ENCODE data around the gene COX7A2.

Gene COX7A2, protein sequence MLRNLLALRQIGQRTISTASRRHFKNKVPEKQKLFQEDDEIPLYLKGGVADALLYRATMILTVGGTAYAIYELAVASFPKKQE

DNA sequence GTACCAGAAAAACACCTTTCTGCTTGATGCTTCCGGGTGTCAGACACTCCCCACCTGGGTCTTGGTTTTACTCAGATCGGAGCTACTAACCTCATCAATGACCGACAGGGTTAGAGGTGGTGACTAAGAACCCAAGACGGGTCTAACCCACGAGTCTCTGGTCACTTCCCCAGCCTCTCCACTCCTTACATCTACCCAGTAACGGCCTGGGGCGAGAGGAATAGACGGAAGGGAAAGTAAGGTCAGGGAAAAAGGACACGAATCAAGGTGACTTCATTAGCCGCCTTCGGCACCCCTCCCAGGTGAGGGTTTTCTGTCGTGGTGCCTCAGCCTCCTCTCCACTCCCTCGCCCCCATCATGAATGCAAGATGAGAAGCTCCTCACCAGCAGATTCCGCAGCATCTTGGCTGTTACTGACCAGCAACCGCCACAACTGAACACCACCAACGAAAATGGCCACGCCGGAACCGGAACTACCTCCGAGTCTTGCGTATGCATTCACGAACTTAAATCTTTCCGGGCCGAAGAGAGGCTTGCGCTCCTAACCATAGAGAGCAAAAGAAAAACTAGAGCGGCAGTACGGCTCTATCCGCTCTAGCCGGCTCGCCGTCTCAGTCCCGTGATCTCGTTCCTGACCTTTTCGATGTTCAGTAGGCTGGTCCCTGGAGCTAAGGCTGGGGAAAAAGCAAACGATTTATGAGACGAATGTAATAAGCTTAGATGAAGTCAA lies at the start of gene COX7A2:
COX7A2 (minus strand) TSS at position 469 of the 730 bp plus-strand sequence; CDS start at position 402, 67 bp downstream.
- DNase-seq: peak; percentile 94

DNA sequence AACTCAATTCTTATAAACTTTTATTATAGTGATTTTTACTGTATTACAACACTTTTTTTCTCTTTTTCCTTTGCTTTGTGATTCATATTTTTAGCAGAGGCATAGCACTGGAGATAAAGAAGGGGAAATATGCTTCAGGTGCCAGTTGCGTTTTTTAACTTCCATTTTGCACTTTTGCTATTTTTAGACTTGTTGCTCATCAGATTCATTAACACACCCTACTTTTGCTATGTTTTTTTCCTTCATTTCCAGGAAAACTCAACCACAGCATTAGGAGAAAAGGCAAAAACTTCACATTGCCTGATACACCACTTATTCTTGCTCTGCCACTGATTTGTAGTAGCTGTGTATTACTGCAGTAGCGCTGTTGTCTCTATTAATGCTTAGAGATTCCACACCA lies 49.0 kb upstream of the COX7A2 start:
- no peak for DNase-seq

DNA sequence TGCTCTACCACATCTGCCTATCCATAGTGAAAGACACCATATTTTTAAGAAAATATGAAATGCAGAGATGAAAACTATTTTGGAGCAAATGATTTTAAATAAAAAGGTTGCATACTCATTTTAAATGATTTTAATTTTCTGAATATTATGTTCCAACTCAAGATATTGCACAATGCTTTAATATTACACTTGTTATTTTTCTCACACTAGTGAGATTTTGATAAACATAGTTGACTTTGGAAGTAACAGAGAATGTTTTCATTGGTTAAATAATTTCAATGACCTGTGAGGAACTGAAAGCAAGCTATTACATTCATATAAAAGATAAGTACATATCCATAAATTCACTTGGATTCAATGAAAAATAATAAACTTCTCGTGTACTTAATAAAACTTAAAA lies 48.1 kb upstream of the COX7A2 start:
- DNase-seq: no peak

DNA sequence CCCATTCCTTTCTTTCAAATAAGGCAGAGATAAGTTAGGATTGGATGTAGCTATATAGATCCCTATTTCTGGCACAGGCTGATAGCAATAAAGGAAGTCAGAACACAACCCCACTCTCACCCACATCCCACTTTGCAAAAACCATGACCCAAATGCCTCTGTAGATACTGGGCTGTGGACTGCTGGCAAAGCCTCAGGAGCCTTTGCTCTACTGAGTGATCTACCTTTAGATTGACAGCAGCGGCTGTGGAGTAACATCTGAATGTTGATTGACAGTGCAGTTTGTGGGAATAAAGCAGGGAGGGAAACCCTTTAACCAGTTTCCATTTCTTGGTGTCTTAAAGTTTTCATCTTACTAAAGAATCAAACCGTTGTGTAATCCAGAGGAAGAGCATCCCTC lies 47.7 kb upstream of the COX7A2 start:
- no peak for DNase-seq

DNA sequence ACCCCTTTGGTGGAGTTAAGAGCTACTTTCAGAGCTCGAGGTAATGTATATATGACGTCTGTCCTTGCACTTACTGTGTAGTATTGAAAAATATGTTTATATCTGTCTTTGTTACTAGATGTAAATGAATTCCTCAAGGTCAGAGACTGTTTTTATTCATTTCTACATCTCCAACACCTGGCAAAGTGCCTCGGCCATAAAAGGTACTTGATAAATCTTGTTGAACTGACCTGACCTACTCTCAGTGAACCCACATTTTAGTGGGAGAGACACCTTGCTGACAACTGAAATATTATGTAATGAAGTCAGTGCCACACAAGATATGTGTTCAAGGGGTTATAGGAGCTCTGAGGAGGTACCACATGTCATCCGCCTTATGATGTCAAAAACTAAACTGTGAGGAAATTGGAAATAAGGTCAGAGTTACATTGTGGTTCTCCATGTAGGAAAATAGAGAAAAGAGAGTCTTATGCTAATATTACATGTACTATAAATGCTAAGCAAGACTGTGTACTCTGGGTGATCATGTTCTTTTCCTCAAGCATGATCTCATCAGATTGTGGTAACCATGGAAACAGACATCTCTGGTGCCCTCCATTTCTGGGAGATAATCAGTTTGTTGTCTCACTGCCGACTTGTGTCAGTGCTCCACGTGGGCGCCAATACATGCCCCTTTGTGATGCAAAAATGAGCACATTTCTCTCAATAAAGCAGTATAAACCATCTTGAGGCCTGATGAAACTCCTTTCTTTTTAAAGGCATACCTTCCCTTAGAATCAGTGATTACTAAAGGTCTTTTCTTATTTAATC lies 46.7 kb upstream of the COX7A2 start:
- no peak for DNase-seq

DNA sequence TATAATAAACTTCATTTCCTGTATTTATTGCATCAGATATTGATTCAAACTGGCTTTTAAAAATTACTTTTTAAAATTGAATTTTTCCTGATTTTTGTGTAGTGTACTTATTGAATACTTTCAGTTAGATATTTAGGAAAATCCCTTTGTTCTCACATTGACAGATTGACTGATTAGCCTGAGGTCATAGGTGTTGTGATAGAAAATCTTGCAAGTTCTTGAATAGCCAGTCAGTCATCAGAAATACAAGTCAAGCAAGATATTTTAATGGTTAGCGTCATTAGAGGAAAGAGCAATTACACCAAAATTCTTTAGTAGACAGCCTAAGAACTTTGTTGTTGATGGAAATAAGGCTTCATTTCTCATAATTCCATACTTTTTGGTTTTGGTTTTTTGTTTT lies 44.4 kb upstream of the COX7A2 start:
- no peak for DNase-seq

DNA sequence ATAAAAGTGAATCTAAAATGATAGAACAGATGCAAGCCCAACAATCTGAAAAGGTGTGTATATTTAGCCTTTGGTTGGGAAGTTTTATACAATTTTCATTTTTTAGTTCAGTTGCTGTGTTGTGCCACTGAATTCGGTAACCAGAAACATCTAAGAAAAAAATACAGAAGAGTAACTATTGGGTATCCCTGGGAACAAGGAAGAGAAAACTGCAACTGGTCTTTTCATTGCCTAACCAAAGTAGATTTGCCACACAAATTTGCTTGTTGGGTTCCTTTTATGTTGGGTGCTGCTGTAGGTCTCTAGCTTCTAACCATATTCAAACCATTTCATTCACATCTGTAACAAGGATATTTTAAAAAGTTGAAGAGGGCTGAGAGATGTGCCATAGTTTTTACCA lies 43.8 kb upstream of the COX7A2 start:
- no peak for DNase-seq

DNA sequence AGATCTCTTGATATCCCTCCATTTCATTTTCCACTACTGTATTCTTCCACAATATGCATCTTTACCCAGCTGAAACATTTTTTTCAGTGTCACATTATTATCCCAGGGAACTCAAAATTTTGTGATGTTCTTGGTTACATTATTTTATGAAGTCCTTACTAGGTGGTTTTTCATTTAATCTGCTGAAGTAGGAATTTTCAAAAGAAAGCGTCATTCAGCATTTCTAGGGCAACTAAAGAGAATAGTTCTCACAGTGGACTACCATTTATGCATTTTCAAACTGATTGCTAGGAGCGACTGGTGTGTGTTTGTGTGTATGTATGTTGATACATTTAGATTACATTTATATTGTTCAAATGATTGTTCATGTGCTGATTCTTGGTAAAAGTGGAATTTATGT lies 43.4 kb upstream of the COX7A2 start:
- no peak for DNase-seq

DNA sequence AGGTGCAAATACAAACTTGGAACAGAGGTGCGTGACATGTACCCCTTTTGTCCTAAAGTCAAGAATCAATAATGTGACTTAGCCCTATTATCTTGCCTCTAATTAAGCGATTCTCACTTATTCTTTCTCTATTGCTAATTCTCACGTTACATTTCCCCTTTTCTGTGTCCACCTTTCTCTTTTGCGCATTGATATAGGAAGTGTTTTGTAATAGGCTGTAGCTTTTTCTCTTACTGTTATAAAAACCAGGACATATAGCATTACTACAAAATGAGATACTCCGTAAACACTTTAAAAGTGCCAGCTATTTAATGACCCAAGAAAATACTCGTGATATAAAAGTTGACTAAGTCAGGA lies 41.7 kb upstream of the COX7A2 start:
- DNase-seq: no peak

DNA sequence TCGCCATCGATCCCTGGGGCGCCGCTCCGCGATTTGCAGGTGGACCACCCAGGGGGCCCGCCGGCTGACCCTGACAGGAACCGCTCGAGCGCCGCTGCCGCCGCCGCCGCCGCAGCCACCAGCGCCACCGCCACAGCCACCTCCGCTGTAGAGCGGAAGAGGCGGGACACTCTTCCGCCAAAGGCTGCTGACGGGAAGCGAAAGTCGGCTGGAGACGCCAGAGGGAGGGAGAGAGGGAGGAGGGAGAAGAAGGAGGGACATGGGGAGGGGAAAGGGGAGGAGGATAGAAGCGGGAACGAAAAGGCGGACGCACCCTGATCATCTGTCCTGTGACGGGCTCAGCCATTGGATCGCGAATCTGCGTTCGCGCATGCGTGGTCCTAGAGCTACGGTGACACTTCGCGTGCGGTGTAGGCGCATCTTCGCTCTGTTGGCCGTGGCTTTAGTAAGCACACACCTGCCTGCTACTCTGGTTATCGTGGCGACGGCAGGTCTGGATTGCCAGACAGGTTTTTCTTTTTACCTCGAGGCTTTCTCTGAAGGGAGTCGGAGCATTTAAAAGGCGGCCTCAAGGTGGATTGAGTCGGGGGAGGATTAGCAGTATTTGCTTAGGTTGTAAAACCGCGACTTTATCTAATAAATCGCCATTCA lies 41.2 kb upstream of the COX7A2 start, which contains the start of gene TMEM30A:
TMEM30A (minus strand) TSS at position 161 of the 651 bp plus-strand sequence; CDS start at position 7, 154 bp downstream.
- DNase-seq: peak; percentile 98

DNA sequence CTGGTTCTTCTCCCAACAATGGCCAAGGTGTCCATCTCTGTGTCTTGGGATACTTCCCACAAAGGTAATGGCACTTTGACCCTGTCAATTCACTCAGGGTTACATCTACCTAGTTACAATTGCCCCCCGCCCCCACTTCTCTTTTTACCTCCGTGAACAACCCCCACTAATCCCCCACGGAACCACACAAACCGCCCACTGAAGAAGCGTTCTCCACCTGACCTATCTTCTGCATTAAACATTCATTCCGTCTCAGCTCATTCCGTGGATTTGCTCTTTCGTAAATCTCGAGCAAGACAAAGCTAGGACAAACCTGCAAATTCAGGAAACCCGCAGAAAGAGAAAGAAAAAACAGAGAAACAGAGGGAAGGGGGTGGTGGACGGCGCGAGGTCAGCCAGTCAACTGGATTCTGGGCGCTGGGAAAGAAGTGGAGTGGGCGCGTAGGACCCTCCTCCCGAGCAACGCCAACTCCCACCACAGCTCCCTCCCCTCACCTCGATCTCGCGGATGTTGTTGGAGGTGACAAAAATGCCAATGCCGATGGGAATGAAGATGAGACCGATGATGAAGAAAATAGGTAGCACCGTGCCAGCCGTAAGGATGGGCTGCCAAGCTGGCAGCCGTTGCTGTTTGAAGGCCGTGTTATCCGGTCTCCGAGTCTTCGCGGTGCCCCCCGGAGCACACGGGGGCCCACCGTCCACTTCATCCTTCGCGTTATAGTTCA lies 40.5 kb upstream of the COX7A2 start:
- peak; percentile 72 for DNase-seq

DNA sequence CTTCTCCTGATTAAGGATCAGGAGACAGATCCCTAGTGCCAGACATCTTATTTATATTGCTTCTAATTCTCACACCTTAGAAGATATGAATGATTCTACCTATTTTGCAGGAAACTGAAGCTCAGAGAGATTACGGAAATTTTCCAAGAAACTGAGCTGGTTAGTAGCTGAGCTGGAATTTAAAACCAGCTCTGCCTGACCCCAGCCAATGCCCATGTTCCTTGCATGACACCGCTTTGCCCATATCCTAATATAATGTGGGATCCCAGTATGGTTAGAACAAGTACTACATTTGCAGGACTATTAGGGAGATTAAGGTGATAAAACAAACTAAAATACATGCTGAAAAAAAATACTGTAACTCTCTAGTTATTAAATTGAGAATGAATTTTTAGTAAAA lies 39.1 kb upstream of the COX7A2 start:
- no peak for DNase-seq

DNA sequence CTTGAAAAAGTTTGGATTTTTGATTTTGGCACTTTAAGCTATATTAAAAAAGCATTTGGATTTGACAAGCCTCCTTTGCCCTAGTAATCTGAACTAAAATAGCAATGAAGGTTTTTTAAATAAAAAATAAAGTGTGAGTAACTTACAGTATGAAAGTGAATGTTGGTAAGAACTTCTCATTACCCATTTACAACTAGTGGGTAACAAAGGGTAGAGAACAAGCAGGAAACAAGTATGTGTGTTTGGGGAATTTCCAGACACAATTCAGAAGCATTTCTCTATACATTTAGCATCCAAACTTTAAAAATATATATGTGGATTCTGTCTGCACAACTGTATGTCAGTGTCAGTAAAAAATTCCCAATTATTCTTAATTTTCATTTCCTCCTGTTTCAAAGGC lies 38.1 kb upstream of the COX7A2 start:
- no peak for DNase-seq

DNA sequence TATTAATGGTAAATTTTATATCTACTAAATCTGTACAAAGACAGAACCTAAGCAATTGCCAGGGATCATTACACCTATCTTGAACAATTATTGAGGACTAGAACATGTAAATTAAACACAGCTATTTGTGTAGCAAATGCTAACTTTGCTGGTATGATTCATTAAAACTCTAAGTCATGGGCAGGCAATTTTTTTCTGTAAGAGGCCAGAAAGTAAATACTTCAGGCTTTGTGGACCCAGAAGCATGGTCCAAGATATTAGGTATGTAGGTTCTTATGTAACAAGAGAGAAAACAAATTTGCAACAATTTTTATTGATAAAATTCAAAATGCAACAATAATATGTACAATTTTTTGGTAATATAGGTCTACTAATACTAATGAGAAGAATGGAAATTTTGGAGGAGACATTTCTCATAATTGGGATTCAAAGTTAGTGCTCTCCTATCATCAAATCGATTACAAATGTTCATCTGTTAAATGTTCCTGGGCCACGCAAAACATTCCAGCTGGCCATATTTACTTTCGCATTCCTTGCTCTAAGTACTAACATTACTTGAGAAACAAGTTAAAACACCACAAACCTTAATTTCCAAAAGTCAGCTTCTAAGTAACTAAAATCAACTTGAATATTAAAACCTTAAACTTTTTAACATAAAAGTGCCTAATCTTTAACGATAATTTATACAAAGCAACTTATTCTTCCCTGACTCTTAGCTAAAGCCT lies 36.7 kb upstream of the COX7A2 start:
- DNase-seq: no peak

DNA sequence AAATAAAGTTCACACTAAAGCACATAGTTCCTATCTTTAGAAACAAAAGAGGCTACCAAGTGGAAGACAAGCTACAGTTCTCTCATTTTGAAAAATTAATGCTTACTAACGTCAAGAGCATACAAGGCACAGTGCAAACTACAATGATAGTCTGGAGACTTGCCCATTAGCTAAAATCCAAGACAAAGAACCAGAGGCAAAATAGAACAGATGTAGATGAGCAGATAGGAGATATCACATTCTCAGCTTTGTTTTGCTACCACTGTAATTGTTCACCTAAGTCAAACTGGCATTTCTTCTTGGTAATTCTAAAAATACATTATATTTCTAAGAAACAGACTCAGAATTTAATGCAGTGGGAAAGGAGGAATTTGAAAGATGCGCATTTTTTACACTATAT lies 35.8 kb upstream of the COX7A2 start:
- DNase-seq: no peak

DNA sequence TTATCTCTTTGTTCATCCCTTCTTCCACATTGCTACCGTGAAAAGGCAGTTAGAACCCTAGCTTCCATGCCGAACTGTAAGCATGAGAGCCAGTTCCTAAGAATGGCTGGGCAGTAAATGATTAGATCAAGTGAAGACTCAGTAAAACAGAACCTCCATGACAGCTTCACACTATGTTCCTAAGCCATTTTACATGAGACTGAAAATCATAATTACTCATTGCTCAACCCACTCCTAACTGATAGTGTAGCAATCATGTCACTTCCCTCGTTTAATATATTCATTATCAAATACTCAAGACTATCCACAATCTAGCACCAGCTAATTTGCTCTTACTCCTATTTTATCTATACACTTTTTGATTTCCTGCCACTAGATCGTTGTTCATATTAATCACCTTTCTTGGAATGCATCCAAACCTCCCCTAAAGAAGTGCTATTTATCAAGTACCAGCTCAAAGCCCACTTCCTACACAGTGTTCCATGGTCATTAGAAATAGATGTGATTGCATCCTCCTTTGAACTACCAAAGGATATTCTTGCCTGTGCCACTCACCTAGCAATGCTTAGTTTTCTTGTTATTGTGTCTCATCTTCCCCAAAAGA lies 35.0 kb upstream of the COX7A2 start:
- no peak for DNase-seq

DNA sequence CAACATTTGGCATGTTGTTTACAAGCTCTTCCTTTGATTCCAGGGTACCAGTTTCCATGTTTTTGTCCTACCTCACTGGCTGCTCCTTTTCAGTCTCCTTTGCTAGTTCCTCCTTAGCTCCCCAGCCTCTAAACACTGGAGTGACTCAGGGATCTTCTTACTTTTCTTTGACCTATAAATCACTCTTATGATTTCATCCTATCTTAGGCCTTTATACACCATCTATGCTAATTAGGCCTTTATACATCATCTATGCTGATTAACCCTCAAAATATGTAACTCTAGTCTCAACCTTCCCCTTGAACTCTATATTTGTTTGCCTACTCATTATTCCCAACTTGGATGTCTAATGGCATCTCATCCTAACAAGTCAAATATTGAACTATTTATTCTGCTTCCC lies 31.5 kb upstream of the COX7A2 start:
- no peak for DNase-seq

DNA sequence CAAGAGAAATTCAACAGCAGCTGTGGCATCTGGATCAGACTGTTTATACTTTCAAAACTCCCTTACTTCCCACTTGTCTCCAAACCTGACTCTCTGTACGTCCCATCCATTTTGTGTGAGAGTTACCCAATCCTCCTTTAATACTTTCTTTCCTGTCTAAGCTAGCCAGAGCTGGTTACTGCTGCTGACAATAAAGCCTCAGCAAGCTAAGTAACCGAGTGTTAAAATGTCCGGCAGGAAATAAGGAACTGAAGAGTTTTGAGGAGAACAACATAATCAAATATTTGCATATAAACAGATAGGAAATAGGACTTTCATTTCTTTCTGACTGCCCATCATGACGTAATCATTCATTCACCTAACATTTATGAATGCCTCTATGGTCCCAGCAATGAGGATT lies 29.4 kb upstream of the COX7A2 start:
- no peak for DNase-seq

DNA sequence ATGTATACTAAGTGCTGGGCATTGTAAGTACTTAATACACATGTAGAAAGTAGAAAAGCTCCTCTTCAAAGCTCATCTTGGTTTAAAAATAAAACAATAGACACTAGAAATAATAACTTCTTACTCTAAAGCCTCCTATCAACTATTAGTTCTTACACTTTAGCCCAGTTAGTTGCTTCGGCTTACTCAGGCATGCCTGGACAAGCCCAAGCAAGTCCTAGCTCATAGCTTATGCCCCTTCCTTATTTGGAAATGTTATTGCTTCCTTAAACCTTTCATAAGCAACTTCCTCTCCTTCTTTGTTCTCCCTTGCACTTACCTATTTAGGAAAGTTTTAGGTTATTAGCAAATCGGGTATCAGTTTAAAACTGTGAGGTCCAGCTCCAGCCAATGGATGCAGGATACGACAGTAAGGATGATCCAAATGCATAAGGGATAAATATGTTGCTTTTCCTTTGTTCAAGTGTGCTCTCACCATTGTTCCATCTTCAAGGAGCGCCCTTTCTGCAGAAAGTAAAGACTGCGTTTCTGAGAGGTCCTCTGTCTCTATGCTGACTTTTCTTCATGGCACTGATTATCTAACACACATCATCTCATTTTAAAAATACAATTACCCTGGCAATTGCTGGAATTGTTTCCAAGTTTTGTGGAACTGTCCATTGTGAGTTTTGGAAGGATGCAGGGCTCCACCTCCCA lies 28.7 kb upstream of the COX7A2 start:
- DNase-seq: no peak

DNA sequence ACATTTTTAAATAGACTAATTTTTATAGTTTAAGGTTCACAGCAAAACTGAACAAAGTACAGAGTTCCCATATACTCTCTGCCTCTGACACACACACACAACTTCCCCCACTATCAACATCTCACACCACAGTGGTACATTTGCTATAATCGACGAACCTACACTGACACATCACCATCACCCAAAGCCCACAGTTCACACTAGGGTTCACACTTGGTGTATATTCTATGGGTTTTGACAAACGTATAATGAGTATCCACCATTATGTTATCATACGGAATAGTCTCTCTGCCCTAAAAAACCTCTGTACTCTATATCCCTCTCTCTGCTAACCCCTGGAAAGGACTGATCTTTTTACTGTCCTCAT lies 25.4 kb upstream of the COX7A2 start:
- DNase-seq: no peak
